HT-29 (cell line): ENCODE results near the gene CDC14A. TPM values are rescaled to one million over a fixed set of nuclear protein-coding genes. Genes with fewer than 3 reads are reported as not detected.
"Not testable (repeated sequence)": the region's sequence is repeated elsewhere in the genome, so short reads cannot be mapped to it uniquely, and the experiment has no call there.

Experiments used
- DNase-seq: peaks from one replicate; pipeline ENCODE4 v3.0.0-alpha.2; 2015; ENCODE audit warnings: low spot score
- total RNA-seq: library from RNA; depleted of rRNA; stranded (reverse); fragments of >200 nt; shearing (Covaris generic); gene quantifications from 2 replicates; pipeline ENCODE4 v1.2.3, GENCODE V29; 2014; rRNA removed

The CDC14A gene, protein sequence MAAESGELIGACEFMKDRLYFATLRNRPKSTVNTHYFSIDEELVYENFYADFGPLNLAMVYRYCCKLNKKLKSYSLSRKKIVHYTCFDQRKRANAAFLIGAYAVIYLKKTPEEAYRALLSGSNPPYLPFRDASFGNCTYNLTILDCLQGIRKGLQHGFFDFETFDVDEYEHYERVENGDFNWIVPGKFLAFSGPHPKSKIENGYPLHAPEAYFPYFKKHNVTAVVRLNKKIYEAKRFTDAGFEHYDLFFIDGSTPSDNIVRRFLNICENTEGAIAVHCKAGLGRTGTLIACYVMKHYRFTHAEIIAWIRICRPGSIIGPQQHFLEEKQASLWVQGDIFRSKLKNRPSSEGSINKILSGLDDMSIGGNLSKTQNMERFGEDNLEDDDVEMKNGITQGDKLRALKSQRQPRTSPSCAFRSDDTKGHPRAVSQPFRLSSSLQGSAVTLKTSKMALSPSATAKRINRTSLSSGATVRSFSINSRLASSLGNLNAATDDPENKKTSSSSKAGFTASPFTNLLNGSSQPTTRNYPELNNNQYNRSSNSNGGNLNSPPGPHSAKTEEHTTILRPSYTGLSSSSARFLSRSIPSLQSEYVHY
- total RNA-seq: 15.5 and 15.6 TPM in 2 replicates

DNA sequence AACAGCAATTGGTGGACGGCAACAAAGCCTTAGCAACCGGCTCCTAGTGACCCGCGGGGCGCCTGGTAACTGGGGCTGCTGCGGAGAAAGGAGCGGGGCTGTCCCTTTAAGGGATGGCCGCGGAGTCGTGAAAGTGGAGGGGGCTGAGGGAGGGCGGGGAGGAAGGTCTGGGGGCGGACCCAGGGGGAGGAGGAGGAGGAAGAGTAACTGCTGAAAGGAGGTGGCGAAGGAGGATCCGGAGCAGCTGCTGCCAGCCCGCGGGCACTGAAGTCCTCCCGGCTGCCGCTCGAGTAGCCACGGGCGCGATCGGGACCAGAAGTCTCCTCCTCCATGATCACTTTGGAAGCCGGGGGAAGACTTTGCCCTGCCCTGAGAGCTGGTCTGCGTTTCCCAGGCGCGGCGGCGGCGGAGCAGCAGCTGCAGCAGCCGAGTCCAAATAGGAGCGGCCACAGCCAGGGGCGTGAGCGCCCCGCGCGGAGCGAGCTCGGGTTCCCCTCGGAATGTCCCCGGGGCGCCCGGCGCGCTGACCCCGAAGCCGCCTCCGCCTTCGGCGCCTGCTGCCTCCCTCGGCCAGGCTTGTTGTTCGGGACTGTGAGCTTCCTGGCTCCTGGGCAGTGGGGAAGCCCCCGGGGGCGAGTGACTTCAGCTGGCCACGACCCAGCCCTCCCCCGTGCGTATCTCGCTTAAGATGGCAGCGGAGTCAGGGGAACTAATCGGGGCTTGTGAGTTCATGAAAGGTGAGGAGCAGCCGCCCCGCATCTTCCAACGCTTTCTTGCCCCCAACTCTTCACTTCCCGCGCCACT lies at the start of gene CDC14A:
CDC14A (plus strand) TSS at position 240 of the 804 bp plus-strand sequence; CDS start at position 689, 449 bp downstream.
- peak; percentile 95 for DNase-seq

DNA sequence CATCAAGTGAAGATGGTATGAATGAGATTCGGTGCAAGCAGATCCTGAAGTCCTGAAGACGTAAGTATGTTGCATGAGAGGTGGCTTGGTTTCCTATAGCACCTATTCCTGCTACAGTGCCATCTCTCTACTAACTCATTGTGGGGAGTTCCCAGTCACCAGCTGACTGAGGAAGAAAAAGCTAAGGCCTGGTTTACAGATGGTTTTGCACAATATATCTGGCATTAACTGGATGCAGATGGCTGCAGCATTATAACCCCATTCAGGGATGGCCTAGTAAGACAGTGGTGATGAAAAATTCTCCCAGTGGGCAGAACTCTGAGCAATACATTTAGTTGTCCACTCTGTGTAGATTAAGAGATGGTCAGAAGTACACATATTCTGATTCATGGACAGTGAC lies 49.6 kb upstream of the CDC14A start:
- no peak for DNase-seq

DNA sequence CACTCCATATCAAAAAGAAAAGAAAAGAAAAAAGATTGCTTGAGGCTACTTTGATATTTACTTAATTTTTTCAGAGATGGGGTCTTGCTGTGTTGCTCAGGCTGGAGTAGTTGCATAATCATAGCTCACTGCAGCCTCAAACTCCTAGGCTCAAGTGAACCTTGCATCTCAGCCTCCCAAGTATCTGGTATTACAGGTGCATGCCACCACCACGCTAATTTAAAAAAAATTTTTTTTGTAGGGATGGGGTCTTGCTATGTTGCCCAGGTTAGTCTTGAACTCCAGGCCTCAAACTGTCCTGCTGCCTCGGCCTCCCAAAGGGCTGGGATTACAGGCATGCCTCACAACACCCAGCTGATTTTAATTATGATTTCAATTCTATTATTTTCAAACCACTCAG lies 48.1 kb upstream of the CDC14A start:
- no peak for DNase-seq

DNA sequence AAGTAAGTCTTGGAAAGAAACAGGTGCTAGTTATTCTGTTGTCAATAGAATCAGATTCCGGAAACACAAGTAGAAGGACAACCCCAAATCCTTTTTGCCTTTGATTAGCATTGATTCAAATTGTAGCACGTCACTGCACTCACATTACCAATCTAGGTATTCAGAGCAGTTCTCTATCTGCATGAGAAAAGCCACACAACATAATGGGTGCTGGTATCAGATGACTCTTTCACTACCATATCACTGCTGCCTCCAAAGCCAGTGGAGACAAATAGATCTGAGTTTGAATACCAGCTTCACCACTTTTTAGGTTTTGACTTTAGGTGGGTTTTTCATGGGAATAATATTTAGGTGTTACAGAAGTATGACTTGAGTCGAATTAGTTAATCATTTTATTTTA lies 47.4 kb upstream of the CDC14A start:
- no peak for DNase-seq

DNA sequence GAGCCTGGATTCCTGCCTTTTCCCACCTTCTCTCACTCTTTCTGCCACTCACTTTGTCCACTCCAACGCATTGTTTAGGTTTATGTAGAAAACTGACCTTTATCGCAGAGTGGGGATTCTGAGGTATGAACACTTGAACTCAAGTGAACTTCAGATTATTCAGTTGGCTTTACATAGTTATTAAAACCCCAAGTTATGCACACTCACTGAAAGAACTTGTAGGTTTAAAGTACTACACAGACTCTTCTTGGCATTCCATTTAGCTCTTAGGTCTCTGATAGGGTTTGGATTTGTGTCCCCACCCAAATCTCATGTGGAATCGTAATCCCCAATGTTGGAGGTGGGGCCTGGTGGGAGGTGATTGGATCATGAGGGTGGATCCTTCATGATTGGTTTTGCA lies 46.4 kb upstream of the CDC14A start:
- DNase-seq: no peak

DNA sequence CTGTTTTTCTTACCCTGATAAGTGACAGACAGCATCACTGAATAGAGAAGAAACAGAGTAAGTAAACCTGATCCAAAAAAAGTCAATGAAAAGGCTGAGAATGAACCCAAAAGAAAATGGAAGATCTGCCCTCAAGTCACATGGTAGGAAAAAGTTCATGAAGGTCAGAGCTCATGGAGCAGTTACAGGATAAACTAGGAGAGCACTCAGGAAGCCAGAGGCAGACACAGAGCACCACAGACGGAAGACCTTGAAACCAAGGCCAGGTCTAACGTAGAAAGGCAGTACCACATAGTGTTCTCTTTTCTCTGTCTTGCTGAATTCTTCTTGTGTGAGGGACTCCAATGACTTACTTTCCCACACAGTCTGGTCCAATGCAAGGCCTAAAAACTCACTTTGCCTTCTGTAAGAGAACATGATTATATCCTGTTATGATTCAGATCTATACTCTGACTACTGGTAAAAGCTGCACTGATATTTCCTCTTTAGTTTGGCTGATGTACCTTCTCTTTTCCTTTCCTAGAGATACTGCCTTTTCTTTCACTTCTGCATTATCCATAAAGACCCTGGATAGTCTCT lies 45.5 kb upstream of the CDC14A start:
- no peak for DNase-seq

DNA sequence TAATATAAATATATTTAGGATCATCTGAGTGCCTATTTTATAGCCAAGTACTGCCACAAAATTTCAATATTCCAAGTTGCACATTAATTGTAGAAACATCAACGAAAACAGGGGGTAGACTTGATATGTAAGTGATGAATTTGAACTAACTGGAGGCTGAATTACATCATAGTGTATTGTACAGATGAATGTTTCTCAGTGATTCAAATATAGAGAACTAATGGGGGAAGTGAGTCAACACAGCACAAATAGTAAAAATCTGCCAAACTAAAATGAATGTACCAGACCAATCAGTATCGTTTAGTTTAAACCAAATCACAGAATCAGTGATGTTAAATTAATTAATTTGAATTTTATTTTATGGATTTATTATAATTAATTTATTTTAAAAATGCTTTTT lies 43.5 kb upstream of the CDC14A start:
- DNase-seq: no peak

DNA sequence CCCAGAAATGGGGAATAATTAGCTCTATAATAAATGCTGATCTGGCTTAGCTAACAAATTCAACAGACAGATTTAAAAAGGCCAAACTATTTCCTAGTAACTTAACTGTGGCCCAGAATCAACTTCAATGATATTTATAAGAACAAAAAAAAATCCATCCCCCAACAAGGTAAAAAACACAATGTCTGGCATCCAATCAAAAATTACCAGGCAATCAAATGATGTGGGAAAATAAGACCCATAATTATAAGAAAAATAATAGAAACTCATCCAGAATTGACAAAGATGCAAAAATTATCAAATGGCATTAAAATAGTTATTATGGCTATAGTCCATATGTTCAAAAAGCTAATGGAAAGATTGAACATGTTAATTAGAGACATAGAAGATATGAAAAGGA lies 42.4 kb upstream of the CDC14A start:
- no peak for DNase-seq

DNA sequence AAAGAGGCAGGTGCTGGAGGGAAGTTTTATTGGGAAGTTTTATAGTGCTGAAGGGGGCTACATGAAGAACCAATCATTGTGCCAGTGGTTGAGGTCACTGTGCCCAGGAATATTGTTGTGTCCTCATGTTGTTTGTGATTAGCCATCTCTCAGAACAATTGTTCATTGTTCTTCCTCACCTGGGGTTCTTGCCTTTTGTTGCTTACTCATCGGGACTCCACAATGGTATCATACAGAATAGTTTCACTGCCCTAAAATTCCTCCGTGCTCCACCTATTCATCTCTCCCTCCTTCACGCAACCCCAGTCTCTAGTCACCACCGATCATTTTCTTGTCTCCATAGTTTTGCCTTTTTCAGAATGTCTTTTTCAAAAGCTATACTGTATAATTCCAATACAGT lies 38.9 kb upstream of the CDC14A start:
- DNase-seq: peak; percentile 81

DNA sequence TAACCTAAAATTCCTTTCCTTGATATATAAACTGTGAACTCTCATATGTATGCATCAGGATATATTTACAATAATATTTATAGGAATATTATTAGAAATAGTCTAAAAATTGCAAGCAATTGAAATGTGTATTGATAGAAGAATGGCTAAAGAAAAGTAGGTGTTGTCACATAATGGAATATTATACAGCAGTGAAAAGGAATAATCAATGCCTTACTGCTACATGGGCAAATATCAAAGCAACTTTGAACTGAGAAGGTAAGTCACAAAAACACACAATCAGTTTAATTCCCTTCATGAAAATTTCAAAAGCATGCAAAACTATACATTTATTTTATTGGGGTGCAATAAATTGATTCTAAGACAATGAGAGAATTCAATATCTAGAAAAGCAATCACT lies 35.7 kb upstream of the CDC14A start:
- no peak for DNase-seq

DNA sequence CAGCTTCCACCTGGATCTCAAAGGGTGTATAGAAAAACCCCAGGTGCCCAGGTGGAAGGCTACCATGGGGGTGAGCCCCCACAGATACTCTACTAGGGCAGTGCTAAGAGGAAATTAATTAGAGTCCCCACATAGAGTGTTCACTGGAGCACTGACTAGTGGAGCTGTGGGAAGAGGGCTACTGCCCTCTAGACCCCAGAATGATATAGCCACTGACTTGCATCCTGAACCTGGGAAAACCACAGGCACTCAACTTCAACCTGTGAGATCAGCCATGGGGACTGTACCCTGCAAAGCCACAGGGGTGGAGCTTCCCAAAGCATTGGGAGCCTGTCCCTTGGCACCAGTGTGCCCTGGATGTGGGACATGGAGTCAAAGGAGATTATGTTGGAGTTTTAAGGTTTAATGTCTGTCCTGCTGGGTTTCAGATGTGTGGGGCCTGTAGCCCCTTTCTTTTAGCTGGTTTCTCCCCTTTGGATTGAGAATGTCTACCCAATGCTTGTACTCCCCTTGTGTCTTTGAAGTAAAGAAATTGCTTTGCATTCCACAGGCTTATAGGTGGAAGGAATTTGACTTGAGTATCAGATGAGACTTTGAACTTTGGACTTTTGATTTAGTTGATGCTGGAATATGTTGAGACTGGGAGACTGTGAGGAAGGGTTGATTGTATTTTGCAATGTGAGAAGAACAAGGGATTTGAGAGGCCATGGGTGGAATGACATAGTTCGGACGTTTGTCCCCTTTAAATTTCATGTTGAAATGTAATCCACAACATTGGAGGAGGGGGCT lies 31.8 kb upstream of the CDC14A start:
- peak; percentile 32 for DNase-seq

DNA sequence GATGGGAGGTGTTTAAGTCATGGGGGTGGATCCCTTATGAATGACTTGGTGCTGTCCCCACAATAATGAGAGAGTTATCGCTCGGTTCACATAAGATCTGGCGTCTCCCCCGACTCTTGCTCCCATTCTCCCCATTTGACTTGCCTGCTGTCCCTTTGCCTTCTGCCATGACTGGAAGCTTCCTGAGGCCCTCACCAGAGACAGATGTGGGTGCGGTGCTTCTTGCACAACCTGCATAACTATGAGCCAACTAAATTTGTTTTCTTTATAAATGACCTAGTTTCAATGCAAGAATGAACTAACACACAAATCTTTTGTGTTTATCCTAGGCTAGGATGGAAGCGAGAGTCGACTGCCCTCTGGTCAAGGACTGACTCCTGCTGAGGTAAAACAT lies 31.2 kb upstream of the CDC14A start:
- DNase-seq: no peak

DNA sequence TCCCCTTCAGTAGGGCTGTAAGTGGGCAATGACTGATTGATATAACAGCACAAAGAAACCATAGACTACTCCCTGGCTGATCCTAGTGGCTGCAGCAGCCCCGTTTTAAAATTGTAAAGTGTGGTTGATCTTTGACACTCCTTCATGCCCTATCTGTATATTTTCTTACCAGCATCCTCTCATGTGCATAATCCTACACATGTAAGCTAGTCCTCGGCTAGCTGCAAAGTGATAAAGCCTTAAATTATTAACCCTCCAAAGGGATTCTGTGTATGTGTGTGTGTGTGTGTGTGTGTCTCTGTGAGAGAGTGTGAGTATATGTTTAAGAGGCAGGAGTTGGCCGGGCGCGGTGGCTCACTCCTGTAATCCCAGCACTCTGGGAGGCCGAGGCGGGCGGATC lies 30.8 kb upstream of the CDC14A start:
- no peak for DNase-seq

DNA sequence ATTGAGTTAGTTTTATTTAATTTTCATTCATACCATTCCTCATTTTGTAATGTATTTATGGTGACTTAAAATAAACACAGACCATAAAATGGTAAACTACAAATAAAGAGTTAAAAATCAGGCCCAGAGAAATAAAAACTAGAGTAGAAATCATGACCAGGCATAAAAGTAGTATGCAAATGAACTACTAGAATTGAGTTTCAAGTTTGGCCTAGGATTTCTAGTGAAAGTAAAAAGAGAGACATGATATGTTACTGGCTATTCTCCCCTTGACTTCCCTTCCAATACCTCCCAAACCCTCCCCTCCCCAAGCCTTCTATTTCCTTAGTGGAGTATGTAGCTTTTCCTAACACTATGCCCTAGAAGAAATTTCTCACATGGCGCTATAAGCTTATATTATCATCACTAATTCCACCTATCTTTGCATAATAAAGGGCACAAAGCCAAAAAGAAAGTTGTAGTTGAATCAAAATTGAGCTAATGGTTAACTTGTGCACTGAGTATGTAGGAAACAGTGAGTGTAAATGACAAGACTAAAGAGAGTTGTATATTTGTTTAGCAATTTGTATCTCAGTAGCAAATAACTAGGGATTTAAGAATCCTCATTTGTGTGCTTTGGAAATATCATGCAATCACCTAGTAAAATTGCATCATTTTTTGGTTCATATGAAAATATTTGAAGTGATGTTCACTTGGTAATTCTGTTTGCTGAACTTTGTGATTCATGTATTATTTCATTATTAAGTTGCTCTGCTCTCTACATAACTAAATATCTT lies 29.7 kb upstream of the CDC14A start:
- peak; percentile 45 for DNase-seq

DNA sequence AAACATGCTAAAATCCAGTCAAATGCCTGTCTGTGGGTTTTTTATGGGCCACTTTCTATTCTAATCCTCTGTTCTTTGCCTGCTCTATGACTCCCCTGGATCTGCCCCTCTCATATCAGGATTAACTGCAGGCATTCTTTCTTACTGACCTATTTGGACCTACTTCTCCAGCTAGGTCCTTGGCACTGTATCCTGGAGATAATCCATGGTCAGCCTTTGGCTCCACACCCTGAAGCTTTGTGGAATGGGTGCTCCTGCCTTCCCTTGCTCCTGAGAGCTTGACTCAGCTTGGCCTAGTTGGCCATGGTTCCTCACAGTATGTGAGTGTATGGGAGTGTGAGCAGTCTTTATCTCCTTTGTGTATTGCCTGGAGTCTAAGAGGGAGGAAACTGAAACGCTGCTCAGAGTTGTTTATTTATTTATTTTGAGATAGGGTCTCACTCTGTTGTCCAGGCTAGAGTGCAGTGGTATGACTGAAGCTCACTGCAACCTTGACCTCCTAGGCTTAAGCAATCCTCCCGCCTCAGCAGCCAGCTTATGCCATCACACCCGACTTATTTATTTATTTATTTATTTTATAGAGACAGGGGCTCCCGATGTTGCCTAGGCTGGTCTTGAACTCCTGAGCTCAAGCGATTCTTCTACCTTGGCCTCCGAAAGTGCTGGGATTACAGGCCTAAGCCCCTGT lies 28.7 kb upstream of the CDC14A start:
- DNase-seq: no peak

DNA sequence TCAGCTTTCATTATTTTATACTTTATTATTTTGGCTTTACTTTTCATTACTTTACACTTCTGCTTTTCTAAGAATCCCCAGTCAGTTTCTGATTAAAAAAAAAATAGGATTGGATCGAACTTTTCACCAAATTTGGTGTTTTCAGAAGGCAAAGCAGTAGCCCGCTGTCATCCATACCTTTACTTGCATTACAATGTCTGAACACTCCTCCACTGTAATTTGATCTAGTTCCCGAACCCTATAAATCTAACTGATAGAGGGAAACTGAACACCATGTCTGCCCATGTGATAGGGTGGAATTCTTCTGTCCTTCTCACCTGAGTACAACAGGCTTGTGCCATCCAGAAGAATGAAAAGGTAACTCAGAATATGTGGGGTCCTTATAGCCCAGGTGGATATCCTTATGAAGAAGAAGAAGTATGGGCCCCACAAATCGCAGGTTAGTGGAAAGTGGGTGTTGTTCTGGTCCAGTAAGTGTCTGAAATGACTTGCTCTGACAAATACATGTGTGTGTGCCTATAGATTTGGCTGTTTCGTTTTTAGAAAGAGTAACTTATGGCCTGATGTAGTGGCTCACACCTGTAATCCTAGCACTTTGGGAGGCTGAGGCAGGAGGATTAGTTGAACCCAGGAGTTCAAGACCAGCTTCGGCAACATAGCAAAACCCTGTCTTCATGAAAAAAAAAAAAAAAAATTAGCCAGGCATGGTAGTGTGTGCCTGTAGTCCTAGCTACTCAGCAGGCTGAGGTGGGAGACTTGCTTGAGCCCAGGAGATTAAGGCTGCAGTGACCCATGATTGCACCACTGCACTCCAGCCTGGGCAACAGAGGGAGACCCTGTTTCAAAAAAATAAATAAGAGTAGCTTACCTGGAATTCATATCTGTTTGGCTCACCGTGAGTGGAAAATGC lies 26.6 kb upstream of the CDC14A start:
- no peak for DNase-seq

DNA sequence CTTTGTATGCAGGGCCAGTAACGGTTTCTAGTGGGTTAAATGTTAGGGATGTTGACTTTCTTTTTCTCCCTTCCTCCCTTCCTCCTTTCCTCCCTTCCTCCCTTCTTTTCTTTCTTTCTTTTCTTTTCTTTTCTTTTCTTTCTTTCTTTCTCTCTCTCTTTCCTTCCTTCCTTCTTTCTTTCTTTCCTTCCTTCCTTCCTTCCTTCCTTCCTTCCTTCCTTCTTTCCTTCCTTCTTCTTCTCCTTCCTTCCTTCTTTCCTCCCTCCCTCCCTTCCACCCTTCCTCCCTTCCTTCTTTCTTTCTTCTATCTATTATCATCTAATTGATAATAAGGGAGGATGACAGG lies 26.0 kb upstream of the CDC14A start:
- not testable (repeated sequence) for DNase-seq

DNA sequence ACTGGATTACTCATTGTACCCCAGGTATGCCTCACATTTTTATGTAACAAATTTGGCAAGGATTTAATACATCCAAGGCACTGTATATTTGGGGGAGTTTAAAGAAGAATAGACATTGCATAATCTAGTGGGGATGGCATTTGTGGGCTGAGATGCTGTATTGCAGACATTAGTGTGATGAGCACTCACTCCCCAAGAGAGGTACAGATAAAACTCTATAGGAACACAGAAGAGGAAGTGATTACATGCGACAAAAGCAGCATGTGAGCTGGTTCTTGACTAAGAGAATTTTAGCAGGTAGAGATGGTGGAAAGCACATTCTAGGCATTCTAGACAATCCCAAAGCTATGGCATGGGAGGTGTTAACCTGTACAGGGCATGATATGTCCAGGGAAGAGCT lies 24.2 kb upstream of the CDC14A start:
- no peak for DNase-seq

DNA sequence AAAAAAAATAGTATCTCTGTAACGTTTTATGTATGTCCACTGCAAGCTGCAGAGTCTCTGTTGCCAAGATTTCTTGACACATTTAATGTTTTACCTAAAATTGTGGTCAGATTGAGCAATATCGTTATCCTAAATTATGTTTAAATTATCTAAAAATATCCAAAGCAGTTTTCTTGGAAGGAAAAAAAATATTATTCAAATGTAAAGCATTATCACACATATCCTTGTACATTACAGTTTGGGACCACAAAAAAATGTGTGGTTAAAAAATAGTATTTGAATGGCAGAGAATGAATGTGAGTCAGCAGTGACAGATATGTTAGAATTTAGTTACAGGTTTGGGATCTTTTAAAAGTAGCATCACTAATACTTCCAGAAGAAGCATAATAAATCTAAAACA lies 21.2 kb upstream of the CDC14A start:
- not testable (repeated sequence) for DNase-seq
